Measurements from ENCODE around the gene FRMD4A.
"Not testable (repeated sequence)": the region's sequence is repeated elsewhere in the genome, so short reads cannot be mapped to it uniquely, and the experiment has no call there.

Gene FRMD4A

GRCh38 chr10:13984647-13985155 is 346.0 kb downstream of the FRMD4A start:
- no peak for DNase-seq (ENCODE audit: low read depth in 2 of 2)

- DNase-seq (ENCODE audit: low read depth in 2 of 2) = no peak
Measured at GRCh38 chr10:13983035-13983434, 347.7 kb downstream of the FRMD4A start.

GRCh38 chr10:13978533-13979115 is 352.1 kb downstream of the FRMD4A start:
- no peak for DNase-seq (ENCODE audit: low read depth in 2 of 2)

- no peak for DNase-seq (ENCODE audit: low read depth in 2 of 2)
Measured at GRCh38 chr10:13977861-13978532, 352.7 kb downstream of the FRMD4A start.

- DNase-seq (ENCODE audit: low read depth in 2 of 2) = no peak
Measured at GRCh38 chr10:13973742-13974141, 357.0 kb downstream of the FRMD4A start.

- DNase-seq (ENCODE audit: low read depth in 2 of 2) = no peak
Measured at GRCh38 chr10:13972609-13973008, 358.1 kb downstream of the FRMD4A start.

GRCh38 chr10:13971601-13972475 is 358.9 kb downstream of the FRMD4A start:
- no peak for DNase-seq (ENCODE audit: low read depth in 2 of 2)

- no peak for DNase-seq (ENCODE audit: low read depth in 2 of 2)
Measured at GRCh38 chr10:13970957-13971353, 359.8 kb downstream of the FRMD4A start.

GRCh38 chr10:13970236-13970956 is 360.3 kb downstream of the FRMD4A start:
- no peak for DNase-seq (ENCODE audit: low read depth in 2 of 2)

- peak in 1 of 2 donors; percentile 11 for DNase-seq (ENCODE audit: low read depth in 2 of 2)
Measured at GRCh38 chr10:13969792-13970140, 361.0 kb downstream of the FRMD4A start.

- DNase-seq (ENCODE audit: low read depth in 2 of 2) = no peak
Measured at GRCh38 chr10:13969118-13969791, 361.5 kb downstream of the FRMD4A start.

GRCh38 chr10:13961853-13962252 is 368.9 kb downstream of the FRMD4A start:
- DNase-seq (ENCODE audit: low read depth in 2 of 2) = no peak

GRCh38 chr10:13961097-13961496 is 369.6 kb downstream of the FRMD4A start:
- DNase-seq (ENCODE audit: low read depth in 2 of 2) = no peak

GRCh38 chr10:13960603-13961002 is 370.1 kb downstream of the FRMD4A start:
- DNase-seq (ENCODE audit: low read depth in 2 of 2) = no peak

GRCh38 chr10:13959443-13960359 is 371.0 kb downstream of the FRMD4A start:
- no peak for DNase-seq (ENCODE audit: low read depth in 2 of 2)

GRCh38 chr10:13957856-13958255 is 372.9 kb downstream of the FRMD4A start:
- no peak for DNase-seq (ENCODE audit: low read depth in 2 of 2)

GRCh38 chr10:13956826-13957225 is 373.9 kb downstream of the FRMD4A start:
- no peak for DNase-seq (ENCODE audit: low read depth in 2 of 2)

- DNase-seq (ENCODE audit: low read depth in 2 of 2) = no peak
Measured at GRCh38 chr10:13955409-13956068, 375.2 kb downstream of the FRMD4A start.

GRCh38 chr10:13954195-13954594 is 376.5 kb downstream of the FRMD4A start:
- DNase-seq (ENCODE audit: low read depth in 2 of 2) = not testable (repeated sequence)

- no peak for DNase-seq (ENCODE audit: low read depth in 2 of 2)
Measured at GRCh38 chr10:13953371-13953770, 377.4 kb downstream of the FRMD4A start.
